ENCODE data around the gene TFDP2. TPM values are rescaled to one million over a fixed set of nuclear protein-coding genes. Genes with fewer than 3 reads are reported as not detected.
"Not testable (repeated sequence)": the region's sequence is repeated elsewhere in the genome, so short reads cannot be mapped to it uniquely, and the experiment has no call there.

Gene TFDP2
- total RNA-seq, 1 donor from 2014 or later, result 42.6 TPM

DNA sequence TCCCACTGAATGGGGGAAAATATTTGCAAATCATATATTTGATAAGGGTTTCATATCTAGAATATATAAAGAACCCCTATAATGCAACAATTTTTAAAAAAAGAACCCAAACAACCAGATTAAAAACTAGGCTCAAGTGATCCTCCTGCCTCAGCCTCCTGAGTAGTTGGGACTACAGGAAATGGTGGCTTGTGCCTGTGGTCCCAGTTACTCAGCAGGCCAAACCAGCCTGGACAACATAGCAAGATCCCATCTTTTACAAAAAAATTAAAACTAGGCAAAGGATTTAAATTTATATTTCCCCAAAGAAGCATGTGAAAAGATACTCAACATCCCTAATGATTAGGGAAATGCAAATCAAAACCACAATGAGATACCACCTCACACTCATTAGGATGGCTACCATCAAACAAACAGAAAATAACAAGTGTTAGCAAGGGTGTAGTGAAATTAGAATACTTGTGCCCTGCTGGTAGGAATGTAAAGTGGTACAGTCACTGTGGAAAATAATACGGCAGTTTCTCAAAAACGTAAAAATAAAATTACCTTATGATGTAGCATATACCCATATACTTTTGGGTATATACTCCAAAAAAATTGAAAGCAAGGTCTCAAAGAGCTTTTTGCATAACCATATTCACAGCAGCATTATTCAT lies 19.7 kb downstream of the TFDP2 start:
- DNase-seq (ENCODE audit: low spot score), result no peak

DNA sequence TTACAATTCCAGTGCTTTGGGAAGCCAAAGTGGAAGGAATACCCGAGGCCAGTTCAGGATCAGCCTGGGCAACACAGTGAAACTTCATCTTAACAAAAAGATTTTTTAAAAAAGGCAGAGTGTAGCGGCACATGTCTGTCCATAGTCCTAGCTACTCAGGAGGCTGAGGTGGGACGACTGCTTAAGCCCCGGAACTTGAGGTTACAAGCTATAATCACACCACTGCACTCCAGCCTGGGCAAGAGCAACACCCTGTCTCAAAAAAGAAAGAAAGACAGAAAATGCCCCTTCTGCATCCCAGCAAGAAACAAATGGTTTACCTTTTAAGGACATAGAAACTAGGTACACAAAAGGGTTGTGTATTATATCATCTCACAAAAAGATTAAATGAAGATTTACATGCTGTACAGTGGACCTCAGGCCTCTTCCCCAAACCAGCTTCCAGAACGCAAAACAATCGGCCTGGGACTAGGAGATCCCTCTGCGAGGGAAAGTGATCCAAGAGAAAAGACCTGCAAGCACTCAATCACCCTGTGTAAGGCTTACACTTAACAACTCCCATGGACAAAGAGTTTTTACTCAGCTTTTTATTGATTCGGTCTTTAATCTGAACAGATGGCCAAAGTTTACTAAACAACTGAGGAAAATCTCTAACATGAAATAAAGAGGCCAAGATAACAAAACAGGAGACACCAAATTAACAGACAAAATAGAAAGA lies 21.2 kb downstream of the TFDP2 start:
- no peak for DNase-seq (ENCODE audit: low spot score)

DNA sequence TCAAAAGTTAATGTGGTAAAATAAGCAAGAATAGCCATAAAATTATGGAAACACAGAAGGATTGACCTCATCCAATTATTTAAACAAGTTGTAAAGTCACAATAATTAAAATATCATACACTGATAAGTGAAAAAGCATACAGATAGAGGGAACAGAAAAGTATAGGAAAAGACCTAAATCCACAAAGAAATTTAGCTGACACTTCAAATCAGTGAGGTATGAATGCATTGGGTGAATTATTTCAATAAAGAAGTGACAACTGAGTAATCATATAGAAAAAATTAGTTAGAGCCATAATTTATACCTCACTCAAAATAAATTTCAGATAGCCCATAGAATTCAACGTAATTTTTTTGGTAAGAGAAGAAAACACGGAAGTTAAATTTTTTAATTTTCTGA lies 25.1 kb downstream of the TFDP2 start:
- no peak for DNase-seq (ENCODE audit: low spot score)

DNA sequence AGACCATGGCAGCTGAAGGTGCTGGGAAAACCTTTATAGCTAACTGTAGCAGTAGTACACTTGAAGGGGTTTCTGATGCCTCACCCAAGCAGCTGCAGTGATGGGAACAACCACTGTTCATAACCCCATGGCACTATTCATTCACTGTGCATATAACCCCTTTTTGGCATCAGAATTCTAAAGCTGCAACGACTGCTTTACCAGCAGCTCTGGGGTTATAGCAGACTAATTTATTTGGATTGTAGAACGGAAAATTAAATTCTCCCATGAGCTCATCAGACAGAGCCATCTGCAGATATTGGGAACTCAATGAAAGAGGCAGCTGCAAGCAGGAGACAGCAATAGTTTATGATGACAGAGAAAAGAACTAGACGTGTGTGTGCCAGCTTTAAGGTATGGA lies 28.6 kb downstream of the TFDP2 start:
- no peak for DNase-seq (ENCODE audit: low spot score)

GRCh38 chr3:142118911-142119310 lies 30.4 kb downstream of the TFDP2 start:
- no peak for DNase-seq (ENCODE audit: low spot score)

GRCh38 chr3:142117056-142117851 lies 32.1 kb downstream of the TFDP2 start:
- DNase-seq (ENCODE audit: low spot score), result no peak

GRCh38 chr3:142115867-142116668 lies 33.3 kb downstream of the TFDP2 start:
- no peak for DNase-seq (ENCODE audit: low spot score)

DNA sequence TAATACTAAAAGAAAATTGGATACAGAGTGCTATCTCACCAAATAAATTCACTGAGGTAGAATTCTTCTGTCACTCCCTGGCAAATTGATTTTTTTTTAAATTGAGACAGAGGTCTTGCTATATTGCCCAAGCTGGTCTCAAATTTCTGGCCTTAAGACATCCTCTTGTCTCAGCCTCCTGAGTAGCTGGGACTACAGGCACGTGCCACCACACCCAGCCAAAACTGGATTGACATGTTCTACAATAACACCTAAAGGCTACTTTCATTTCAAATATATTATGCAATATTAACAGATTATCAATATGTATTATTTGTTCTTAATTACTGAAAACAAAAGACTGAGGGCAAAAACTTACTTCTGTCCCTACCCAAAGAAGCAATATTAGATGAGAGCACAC lies 36.7 kb downstream of the TFDP2 start:
- DNase-seq (ENCODE audit: low spot score), result no peak

- no peak for DNase-seq (ENCODE audit: low spot score)
These were observed 42.8 kb downstream of the TFDP2 start for GRCh38 chr3:142106548-142106947.

DNA sequence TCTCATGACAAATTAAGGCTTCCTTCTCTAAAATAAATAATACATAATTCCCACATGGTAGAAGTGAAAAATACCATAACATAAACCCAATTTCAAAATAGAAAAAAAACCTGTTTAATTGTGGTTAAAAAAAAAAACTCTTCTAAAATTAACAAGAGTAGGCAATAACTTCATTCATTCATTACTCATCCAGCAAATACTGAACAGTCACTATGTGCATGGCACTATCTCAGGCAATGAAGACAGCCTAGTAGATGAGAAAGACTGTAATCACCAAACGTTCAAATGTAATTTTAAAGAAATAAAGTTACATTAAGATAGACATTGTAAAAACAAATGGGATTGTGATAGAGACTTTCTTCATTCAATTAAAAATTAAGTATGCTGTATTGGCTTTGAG lies 43.4 kb downstream of the TFDP2 start:
- DNase-seq (ENCODE audit: low spot score), result no peak

- DNase-seq (ENCODE audit: low spot score), result no peak
These were observed 44.6 kb downstream of the TFDP2 start for GRCh38 chr3:142104763-142105162.

GRCh38 chr3:142098964-142099363 lies 50.4 kb downstream of the TFDP2 start:
- no peak for DNase-seq (ENCODE audit: low spot score)

DNA sequence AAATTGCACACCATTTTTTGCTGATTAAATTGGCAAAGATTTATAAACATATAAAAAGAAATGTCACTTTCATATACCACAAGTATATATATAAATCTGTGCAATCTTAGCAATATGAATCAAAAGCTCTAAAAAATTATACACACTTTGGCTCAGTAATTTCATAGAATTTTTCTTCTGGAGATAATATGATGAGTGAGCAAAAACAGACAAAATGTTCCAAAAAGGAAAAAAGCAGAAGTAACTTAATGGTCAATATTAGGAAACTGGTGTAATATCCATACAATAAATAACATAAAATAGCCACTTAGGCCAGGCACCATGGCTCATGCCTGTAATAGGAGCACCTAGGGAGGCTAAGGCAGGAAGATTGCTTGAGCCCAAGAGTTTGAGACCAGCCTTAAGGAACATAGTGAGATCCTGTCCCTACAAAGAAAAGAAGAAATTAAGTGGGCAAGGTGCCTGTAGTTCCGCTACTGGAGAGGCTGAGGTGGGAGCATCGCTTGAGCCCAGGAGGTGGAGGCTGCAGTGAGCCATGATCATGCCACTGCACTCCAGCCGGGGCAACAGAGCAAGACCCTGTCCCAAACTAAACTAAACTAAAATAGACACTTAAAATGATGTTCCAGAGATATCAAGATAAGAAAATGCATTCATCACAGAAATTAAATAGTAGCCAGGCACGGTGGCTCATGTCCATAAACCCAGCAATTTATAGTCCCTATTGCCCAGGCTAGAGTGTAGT lies 52.1 kb downstream of the TFDP2 start:
- DNase-seq (ENCODE audit: low spot score), result no peak

DNA sequence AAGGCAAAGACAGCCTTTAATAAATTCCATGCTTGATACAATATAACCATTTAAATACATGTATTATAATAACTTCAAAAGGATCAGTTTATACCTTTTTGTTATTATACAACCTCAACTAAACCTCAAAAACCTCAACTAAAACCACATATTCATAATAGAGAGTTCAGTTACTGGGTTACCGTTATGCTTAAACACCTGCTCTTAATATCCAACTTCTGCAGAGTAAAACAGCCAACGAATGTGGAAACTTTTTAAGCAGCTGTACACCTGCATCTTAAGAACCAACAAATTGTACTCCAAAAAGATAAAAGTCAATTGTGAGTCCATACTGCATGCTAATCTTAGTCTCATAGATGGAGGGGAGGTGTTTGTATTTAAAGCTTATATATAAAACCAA lies 53.5 kb downstream of the TFDP2 start:
- DNase-seq (ENCODE audit: low spot score), result no peak

- DNase-seq (ENCODE audit: low spot score), result not testable (repeated sequence)
These were observed 60.4 kb downstream of the TFDP2 start for GRCh38 chr3:142088925-142089324.

DNA sequence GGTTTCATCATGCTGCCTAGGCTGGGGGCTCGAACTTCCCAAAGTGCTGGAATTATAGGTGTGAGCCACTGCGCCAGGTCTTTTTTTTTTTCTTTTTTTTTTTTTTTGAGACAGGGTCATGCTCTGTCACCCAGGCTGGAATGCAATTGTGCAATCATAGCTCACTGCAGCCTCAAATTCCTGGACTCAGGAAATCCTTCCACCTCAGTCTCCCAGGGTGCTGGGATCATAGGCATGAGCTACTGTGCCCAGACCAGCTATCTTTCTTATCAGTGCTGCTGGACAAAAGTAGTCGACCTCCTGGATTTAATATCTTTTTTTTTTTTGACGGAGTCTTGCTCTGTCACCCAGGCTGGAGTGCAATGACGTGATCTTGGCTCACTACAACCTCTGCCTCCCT lies 60.8 kb downstream of the TFDP2 start:
- DNase-seq (ENCODE audit: low spot score), result no peak

DNA sequence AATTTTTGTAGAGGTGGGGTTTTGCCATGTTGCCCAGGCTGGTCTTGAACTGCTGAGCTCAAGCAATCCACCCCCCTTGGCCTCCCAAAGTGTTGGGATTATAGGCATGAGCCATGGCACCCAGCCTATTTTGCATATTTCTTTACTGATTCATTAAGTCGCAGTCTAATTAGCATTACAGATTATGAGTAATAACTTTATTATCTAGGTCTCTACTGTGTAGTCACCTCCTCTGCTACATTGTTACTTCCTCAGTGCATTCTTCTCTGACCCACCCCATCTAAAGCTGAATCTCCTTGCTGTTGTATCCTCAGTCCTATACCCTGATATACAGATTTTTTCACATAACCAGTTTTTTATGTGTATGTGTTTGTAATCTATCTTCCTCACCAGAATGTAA lies 61.7 kb downstream of the TFDP2 start:
- no peak for DNase-seq (ENCODE audit: low spot score)

- no peak for DNase-seq (ENCODE audit: low spot score)
These were observed 62.7 kb downstream of the TFDP2 start for GRCh38 chr3:142086581-142087090.

DNA sequence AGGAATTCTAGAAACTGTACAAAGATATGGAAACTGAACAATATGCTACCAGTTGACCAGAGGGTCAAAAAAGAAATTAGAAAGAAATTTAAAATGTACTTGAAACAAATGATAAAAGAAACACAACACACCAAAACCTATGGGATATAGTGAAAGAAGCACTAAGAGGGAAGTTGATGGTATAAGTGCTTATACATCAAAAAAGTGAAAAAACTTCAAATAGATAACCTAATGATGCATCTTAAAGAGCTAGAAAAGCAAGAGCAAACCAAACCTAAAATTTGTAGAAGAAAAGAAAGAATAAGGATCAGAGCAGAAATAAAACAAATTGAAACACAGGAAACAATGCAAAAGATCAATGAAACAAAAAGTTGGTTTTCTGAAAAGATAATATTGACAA lies 68.2 kb downstream of the TFDP2 start:
- DNase-seq (ENCODE audit: low spot score), result no peak

DNA sequence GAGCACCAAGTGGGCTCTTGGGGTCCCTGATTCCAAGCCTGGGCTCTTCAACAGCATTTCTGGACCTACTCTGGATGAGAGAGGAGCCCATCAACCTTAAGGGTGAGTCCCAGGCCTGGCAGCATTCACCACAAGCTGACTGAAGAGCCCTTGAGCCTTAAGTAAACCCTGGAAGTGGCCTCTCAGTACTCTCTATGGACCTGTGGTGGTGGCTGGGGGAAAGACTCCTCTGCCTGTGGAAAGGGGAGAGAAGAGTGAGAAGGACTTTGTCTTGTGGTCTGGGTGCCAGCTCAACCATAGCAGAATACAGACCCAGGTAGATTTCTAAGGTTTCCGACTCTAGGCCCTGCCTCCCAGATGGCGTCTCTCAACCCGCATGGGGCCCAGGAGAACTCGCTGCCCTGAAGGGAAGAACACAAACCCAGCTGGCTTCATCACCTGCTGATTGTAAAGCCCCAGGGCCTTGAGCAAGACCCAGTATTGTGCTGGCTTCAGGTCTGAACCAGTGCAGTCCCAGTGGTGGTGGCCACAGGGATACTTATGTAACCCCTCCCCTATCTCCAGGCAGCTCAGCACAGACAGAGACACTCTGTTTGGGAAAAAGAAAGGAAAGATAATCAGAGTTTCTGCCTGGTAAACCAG lies 71.4 kb downstream of the TFDP2 start:
- no peak for DNase-seq (ENCODE audit: low spot score)

Measured in mesenteric fat pad (tissue), 1 donor.